Islet of Langerhans (tissue), 1 donor: ENCODE measurements around the gene KLHL29.

ENCODE experiments used
- FAIRE-seq: peaks from one replicate; lab custom pipeline; 2011; peaks lifted over from hg19 to GRCh38; lab: Jason Lieb, UNC

KLHL29 gene

DNA sequence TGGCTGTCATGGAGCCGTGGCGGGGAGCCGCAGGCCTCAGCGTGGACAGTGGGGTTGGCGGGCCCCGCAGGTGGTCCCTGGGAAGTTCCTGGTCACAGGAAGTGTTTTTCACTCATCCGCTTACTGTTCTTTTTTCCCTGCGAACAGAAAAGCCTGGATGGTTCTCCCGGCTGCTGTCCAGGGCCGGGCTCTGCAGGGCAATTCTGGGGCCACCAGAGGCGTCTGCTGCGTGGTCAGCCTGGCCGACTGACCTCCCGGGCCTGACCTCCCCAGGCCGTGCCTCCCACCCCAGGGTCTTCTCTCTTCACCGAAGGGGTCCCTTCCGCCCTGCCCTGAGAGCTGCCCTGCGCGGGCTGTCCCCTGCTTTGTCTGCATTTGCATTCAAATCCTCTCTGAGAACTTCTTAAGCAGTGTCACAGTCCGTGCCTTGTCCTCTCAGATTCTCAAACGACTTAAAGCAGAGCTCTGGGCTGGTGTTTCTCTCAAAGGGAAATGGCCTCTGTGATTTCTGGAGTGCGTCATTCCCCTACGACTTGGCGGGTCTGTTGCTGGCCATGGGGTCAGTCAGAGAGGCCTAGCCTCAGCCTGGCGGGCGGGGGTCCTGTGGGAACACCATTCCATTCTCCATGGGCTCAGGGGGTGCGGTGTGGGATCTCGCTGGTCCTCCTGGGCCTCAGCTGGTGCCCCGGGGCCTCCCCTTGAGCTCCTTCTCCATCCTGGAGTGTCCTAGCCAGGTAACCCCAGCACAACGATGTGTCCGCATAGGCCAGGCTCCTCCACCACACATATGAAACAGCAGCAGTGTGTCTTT is 38.3 kb downstream of the KLHL29 start:
- no peak for FAIRE-seq

DNA sequence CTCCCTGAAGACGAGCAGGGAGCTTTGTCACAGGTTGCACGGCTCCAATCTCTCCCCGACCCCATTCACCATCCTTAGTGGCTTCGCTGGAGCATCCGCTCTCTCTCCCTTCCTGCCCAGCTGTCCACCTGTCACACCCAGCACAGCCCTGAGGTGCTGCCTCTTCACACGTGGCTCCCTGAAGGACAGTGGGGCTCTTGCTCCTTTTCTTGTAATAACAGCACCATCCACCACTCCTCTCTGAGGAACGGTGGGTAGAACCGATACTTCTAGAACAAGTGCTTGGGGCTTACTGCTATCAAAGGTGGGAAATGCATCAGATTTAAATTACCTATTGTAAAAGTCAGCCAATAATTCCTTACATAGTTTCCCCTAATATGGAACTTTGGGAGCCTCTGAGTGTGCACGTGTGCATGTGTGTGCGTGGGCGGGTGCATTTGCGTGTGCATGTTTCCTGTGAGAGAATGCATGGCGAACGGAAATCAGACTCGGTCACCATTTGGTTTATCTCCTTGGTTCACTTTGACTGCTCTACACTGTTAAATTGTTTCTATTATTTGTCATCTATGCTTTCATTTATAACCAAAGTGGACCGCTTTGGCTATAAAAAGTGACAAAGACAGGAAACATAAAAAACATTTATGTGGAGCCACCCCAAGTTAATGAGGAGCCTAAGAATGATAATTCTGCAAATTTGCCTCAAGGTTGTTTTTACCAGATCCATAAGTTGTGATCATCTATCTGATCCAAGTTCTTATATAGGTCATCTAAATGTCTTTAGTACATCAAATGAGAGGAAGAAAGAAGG is 39.1 kb downstream of the KLHL29 start:
- no peak for FAIRE-seq

DNA sequence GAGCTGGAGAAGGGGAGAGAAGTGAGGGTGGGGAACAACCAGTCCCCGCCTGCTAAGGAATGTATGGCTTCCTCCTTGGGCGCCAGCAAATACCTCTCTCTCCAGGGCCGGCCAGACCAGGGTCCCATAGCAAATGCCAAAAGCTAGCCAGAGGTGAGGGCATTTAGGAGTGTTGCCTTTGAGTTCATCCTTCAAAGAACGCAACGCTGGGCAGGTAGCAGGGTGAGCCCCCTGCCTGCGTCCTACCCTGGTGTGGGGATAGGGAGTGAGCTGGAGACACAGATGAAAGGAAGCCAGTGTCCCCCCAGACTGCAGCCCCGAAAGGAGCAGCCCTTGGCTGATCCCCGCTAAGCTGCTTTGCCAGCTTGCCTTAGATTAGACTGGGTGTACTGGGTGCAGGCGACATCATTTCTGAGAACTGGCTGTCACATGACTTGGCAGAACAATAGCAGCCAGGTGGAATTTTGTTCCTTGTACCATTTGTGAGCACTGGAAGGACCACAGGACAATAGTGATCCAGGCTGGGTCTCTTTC is 40.4 kb downstream of the KLHL29 start:
- no peak for FAIRE-seq

DNA sequence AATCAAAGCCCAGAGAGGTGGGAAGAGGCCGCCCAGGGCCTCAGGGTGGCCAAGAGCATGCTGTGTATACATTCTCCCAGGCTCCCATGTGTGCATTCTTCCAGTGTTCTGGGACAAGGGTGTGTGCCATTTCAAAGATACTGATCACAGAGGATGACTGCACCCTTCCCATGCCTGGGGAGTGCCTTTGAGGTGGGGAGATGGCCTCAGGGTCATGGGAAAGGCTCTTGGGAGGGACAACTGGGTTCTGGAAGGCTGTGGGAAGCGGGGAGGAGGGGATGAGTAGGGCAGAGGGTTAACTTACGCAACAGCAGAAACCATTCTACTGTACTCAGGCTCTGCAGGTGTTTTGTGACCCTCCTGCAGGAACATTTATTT is 40.9 kb downstream of the KLHL29 start:
- FAIRE-seq: no peak

DNA sequence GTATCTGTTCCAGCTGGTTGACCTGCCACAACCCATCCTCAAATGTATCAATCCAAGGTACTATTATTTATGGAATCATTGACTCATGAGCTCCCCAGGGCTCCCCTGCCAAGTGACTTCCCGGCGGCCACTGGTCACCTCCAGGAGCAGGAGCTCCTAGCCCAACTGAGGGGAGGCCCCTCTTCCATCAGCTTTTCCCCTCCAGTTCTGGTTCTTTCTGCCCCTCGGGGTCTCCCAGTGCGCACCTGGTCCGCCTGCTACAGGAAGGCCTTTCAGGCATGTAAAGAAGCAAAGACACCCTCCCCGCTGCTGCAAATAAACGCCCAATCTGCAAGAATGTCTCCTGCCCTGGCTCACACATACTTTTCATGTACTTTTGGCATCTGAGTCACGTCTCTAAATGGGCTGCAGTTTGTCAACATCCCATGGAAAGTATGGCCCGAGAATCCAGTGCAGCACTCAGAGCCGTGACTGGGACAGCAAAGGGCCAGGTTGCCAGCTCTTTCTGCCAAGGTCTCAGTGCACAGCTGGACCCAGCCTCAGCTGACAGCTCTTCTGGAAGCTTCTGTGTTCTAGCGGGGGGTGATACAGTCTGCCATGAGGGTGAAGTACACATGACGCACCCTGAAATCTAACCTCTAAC is 41.4 kb downstream of the KLHL29 start:
- FAIRE-seq: no peak

DNA sequence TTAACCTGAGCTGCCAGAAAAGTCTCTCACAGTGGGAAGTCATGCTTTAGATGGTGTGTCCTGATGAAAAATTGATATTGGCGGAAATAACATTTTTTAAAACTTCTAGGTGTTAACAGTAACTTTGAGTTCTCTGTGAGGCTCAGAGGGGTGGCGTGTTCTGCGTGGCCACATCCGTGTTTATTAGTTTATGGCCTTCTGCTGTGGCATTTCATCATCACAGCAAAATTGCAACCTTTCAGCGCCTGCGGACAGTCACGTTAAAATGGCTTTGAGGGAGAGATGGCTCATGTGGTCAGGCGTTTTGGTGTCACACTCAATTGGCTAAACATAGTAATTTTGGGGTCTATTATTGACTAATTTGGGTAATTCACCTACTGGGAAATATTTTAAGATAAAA is 42.4 kb downstream of the KLHL29 start:
- FAIRE-seq: no peak

DNA sequence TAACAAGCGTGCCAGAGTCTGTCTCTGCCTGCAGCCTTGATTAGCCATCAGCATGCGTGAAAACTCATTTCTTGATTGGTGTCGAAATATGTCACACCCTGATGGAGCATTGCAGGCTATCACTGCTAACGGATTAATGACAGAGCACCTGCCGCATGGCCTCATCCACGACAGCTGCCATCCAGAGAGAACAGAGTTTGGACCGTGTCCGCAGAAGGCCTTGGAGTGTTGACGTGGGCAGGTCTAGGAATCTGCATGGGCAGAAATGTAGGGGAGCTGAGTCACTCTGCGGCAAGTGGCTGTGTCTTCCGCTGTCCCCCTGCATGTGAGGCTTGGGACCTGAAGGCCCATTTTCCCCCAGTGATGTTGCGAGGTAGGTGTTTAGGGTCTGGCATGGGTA is 43.0 kb downstream of the KLHL29 start:
- no peak for FAIRE-seq

DNA sequence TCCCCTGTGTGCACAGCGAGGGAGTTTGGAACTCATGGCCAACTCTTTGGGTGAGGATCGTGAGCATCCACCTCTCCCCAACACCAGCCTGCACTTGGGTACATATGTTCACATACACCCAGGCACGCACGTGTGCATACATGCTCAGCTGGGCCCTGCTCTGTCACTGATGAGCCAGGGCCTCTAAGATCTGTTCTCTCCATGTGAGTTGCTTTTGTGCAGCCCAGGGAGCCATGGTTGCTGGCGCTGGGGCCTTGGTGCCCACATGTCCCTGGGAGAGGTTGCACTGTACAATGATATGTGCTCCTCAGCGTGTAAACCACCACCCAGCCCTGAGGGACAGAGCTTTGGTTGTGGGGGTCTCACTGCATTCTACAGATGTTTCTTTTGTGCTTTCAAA is 44.1 kb downstream of the KLHL29 start:
- no peak for FAIRE-seq

DNA sequence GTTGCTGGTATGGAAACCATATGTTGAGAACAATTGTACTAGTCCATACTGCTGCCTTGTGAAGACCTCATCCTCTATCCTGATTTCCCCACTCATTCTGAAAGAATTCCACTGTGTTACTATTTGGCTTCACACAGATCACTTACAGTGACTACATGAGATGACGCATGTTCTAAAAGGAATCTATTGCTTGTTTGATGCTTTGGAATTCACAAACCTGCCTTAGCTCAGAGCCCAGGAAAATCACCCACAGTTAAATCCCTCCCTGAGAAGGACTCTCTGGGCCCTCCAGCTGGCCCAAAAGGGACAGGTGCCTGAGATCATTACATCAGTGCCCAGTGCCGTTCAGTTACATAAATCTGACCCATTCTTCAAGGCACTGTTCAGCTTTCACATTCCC is 45.3 kb downstream of the KLHL29 start:
- no peak for FAIRE-seq

DNA sequence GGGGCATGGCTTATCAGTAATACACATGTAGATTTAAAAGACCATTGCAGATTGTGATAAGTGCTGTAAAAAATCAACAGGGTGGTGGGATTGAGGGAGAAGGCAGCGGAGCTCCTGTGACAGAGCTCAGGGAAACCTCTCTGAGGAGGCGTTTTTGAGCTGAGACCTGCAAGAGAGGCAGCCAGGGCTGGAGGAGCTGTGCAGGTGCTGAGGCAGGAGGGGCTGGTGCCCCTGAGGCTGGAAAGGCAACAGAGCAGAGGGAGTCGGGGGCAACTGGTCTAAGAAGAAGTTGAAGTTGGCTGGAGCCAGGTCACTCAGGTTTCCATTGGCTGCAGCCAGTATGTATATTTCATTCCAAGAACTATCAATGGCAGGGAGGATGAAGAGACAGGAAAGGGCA is 47.6 kb downstream of the KLHL29 start:
- no peak for FAIRE-seq

DNA sequence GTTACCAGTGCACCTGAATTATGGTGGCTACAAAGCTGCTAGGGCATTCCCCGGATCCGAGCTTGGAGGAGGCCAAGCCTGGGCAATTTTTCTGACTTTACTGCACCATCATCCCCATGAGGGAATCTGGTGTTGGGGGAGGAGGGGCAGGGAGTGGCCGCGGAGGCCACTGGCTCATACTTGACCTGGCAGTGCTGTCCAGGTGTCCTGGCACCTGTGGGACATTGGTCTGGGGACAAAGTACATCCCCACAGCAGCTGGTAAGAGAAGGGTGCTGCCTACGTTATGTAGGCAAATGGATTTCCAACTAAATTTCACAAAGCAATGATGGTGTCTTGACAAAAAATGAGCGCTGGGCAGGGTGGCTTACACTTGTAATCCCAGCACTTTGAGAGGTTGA is 48.3 kb downstream of the KLHL29 start:
- FAIRE-seq: no peak

DNA sequence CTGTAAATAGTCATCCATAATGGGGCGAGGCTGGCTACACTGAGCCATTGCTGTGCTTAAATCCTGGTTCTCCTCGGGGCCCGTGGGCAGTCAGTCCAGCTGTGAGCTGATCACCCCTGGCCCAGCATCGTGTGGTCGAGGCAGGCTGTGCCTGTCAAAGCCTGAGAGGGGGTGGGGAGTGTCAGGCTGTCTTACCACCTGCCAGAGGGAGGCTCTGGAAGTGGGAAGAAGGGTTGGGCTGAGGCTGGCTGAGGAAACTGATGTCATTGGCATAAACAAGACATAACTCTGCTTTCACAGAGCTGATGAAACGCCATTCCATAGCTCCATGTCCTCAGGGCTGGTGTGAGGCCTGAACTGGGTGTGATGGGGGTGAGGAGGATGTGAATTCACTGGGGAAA is 49.7 kb downstream of the KLHL29 start:
- no peak for FAIRE-seq

DNA sequence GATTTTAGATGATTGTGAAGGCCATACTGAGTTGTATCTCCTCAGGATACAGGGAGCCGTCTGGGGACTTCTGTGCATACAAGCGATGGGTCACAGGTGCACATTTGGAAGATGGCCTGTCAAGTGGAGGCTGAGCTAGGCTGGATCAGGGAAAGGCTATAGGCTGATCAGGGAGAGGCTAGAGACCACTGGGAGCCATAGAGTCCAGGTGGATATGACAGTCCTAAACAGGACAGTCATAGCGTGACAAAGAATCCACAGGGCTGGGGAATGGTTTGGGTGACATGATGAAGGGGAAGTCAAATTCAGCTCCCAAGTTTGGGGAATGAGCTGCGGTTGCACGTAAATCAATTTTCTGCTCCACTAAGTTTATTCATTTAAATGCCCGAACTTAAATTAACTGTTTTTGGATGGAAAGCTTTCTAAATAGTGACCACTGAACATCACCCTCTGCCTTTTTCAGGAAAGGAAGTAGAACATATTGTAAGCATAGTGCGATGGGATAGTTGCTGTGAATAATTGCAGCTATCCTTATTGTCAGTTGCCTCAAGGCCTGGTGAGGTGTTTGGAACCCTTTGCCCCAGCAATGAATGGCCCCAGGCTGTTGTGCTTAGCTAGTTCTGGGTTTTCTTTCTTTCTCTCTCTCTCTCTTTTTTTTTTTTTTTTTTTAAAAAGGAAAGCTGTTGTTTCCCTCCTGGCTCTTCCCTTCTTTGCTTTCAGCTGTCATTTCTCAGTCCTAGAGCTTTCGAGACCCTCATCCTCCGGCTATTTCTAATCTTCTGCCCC is 50.5 kb downstream of the KLHL29 start:
- no peak for FAIRE-seq

DNA sequence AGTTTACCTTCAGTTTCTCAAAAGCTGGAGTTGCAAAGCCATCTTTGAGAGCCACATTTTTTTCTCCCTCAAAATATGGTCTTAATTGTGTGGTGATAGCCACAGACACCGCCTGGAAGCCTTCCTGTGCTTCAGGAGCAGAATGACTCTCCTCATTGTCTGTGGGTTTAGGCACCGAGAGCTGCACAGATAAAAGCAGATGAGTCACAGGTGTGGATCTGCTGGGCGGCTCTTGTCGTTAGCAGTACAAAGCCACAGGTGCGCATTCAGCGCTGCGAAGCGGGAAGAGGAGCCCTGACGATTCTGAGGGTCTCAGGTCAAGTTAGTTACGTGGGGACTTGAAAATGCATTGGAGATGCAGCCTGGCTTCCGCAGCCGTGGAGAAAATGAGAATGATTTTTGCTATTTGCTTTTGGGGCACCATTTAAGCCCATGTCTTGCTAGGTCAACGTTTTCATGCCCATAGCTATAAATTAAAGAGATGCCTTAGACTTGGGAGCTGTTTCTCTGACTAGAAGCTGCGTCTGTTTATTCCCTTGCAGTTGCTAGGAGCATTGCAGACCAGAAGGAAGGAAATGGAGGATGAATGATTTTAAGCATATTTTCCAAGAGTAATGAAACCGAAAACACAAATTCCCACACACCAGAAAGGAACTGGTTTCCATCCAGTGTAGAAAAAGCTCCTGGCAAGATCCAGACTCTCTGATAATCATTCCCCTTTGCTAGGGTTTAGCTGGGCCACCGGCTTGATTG is 51.5 kb downstream of the KLHL29 start:
- no peak for FAIRE-seq

DNA sequence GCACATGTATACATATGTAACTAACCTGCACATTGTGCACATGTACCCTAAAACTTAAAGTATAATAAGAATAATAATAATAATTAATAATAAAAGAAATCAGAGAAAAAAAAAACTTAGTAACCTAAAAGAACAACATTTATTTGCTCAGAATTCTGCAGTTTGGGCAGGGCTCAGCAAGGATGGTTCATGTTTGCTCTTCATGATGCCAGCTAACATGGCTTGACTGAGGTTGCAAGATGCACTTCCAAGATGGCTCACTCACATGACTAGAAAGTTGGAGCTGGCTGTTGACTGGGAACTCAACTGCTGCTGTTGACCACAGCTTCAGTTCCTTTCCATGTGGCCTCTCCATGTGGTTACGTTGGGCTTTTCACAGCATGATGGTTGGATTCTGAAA is 56.4 kb downstream of the KLHL29 start:
- FAIRE-seq: no peak

DNA sequence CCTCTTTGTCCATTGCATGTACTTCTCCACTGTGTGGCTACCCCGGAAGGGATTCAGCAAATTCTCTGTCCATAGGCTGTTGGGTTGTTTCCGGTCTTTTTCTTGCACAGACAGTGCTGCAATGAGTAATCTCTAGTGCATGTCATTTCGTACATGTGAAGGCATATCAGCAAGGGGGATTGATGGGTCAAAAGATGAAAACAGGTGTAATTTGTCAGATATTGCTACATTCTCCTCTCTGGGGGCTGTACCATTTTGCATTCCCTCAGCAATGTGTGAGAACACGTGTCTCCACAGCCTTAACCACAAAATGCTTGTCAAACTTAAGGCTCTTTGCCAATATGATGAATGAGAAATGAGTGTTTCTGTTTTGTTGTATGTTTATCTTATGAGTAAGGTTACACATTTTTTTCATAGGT is 60.5 kb downstream of the KLHL29 start:
- FAIRE-seq: no peak

DNA sequence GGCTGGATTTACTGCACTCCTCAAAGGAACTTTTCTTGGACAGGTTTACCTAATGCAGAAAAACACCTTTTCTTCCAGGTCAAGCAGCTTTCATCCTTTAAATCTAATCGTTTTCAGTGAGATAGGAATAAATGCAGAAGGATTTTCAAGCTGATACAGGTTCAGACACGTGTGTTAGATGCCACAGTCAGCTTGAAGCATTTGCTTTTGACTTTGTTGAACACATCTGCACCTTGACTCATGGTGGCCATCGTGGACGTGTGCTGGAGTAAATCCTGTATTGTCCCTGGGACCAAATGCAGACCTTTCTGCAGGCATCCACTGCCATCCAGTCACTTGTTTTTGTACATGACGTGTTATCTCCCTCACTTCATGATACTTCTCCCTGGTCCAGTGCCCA is 61.9 kb downstream of the KLHL29 start:
- no peak for FAIRE-seq

DNA sequence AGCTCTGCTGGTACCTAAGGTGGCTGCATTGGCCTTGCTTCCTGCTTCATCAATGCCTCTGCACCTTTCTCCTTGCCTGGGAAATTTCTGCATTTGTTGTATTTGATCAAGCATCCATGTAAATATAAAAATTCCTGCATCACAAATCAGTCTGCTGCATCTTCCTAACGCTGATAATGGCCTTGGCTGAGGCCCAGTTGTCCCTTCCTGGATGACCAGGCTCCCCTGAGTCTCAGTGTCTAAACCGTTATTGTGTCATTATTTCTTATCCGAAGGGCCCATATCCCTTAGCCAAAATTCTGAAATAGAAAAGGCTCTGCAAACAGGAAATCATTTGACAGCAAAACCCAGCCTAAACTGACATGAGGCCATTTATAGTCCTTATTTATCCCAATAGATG is 62.4 kb downstream of the KLHL29 start:
- FAIRE-seq: no peak

DNA sequence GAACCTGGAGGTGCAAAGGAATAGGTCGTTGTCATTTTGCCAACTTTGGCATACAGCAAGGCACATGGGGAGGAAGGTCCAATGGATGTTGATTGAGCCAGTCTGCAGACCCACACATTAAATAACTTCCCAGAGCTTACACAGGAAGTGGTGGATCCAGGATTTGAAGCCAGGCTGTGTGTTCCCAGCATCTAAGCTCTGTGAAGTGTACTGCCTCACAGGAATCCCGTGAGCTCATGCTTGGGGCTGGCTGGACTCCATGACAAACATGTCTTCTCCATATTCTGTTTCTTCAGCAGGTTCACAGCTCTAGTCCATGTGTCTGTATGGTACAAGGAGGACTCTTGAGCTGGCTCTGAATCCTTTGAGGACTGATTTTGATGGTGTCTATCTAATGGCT is 63.9 kb downstream of the KLHL29 start:
- FAIRE-seq: no peak

DNA sequence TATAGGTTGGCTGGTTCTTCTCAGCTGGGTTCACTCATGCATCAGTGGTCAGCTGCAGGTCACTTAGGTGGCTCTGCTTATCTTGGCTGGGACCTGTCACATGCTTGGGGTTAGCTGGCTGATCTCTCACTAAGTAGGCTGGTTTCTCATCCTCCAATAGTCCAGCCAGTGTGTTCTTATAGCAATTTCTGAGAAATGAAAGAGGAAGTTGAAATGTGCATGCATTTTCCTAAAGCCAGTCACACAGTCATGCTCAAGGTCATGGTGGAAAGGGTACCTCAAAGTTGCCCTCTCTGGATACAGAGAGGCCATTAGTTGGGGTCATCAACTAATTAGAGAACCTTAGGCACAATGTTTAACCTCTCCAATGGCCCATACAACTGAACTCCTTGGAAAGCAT is 64.4 kb downstream of the KLHL29 start:
- no peak for FAIRE-seq

DNA sequence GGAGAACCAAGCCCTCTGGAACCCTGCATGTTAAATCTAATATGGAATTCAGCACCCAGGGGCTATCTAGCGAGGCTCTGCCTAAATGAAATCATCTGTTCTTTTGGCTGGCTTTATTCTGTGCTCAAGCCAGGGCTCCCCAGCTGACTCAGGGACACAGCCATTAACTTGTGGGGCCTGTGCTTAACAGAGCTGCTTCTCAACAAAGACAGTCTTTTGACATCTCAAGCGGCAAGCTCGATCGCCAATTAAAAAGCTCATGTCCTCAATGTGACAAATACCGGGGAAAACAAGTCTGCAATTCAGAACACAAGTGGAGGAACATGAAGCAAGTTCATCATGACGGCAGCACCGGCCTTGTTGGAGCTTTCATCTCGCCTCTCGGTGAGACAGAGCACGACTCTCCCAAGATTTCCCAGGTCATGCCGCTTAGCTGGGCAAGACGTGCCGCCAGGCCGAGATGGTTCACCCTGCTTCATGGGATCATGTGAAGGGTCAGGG is 64.9 kb downstream of the KLHL29 start:
- no peak for FAIRE-seq
